ENCODE results near the gene TRAF3IP3. TPM values are rescaled to one million over a fixed set of nuclear protein-coding genes. Genes with fewer than 3 reads are reported as not detected.

The TRAF3IP3 gene
- total RNA-seq: 0.22 and 0.39 TPM in 2 replicates

GRCh38 chr1:209755926-209756614 is at the start of gene TRAF3IP3:
TRAF3IP3 (plus strand) TSS chr1:209756053; CDS start chr1:209760040, 3,987 bp downstream.

GRCh38 chr1:209784265-209785169 is 28.7 kb downstream of the TRAF3IP3 start, which contains the start of gene C1orf74:
C1orf74 (minus strand) TSS chr1:209784559; CDS start chr1:209783634, 925 bp downstream.

GRCh38 chr1:209805875-209806760 is 50.3 kb downstream of the TRAF3IP3 start, which contains the start of gene IRF6:
IRF6 (minus strand) TSS chr1:209806142; CDS start chr1:209801413, 4,729 bp downstream.

GRCh38 chr1:209827384-209828262 is 71.8 kb downstream of the TRAF3IP3 start, which contains the start of gene UTP25:
UTP25 (plus strand) TSS chr1:209827972; CDS start chr1:209828064, 92 bp downstream.

Other genes with a start within 250 kb of the TRAF3IP3 start
- 0.39 TPM in 1 of 2 replicates, not detected in the other for gene CAMK1G, start 172.3 kb upstream of the TRAF3IP3 start, total RNA-seq
- 218 and 906 TPM in 2 replicates for gene LAMB3, start 103.6 kb upstream of the TRAF3IP3 start, total RNA-seq
- gene G0S2, start 80.6 kb upstream of the TRAF3IP3 start, total RNA-seq: 0.43 and 5.1 TPM in 2 replicates
- gene HSD11B1, start 51.2 kb upstream of the TRAF3IP3 start, total RNA-seq: 0.22 TPM in 1 of 2 replicates, not detected in the other
- gene C1orf74, start 28.5 kb downstream of the TRAF3IP3 start, total RNA-seq: 4.7 and 5.3 TPM in 2 replicates
- gene IRF6, start 50.1 kb downstream of the TRAF3IP3 start, total RNA-seq: 28.7 and 37.1 TPM in 2 replicates
- 6.3 and 7.9 TPM in 2 replicates for gene UTP25, start 71.9 kb downstream of the TRAF3IP3 start, total RNA-seq
- gene SYT14, start 182.2 kb downstream of the TRAF3IP3 start, total RNA-seq: 0.98 and 2.7 TPM in 2 replicates